HepG2 (cell line): ENCODE data around the gene ENKUR. TPM values are rescaled to one million over a fixed set of nuclear protein-coding genes. Genes with fewer than 3 reads are reported as not detected.

Experiments used
- ATAC-seq: fragments of 200-7000 bp; cut with Tn5 transposase; 3 replicates; pipeline ENCODE4 v1.9.1; 2020; ENCODE audit warnings: mild to moderate bottlenecking, moderate library complexity
- BruUV-seq: library from RNA; stranded (reverse); fragments of 400-500 nt; replicated peaks from 2 replicates; lab custom pipeline; 2021; lab: Mats Ljungman, UMichigan
- CTCF ChIA-PET: fragments of 300-600 bp; formaldehyde crosslinking; extraction: SDS; loops from one replicate; lab custom pipeline; 2021; ENCODE audit warnings: low total read pairs, inconsistent platforms, low intra/inter-chr PET ratio; lab: Yijun Ruan, JAX
- POLR2A ChIA-PET: fragments of 350-600 bp; sonication (Branson Sonifier 250); formaldehyde crosslinking; loops from one replicate; lab custom pipeline; 2020; ENCODE audit warnings: antibody characterized with exemption, inconsistent platforms; lab: Yijun Ruan, JAX
- DNase-seq: peaks from one replicate; pipeline ENCODE4 v3.0.0-alpha.2; 2015; ENCODE audit warnings: low spot score
- FAIRE-seq: peaks from 3 replicates; lab custom pipeline; 2011; peaks lifted over from hg19 to GRCh38; lab: Jason Lieb, UNC
- H2AFZ ChIP-seq: one replicate; pipeline ENCODE4 v1.6.1; 2011; ENCODE audit warnings: low read length, inconsistent platforms
- H3K27ac ChIP-seq: fragments of 300-600 bp; 3 replicates; pipeline ENCODE4 v1.8.0; 2011; ENCODE audit warnings: mixed run types, mild to moderate bottlenecking, mixed read lengths, low read length, inconsistent platforms; ENCODE audit not compliant: insufficient read depth; ENCODE audit errors: extremely low read length
- H3K27me3 ChIP-seq, 2 experiments: fragments of 200-600 bp in 1 of 2; 2 replicates in 1 of 2; 3 replicates in 1 of 2; pipeline versions ENCODE4 v1.6.0 to v1.8.0; 2011; ENCODE audit warnings: low read length in 2 of 2, mild to moderate bottlenecking in 2 of 2, moderate library complexity in 2 of 2, inconsistent platforms in 1 of 2; ENCODE audit not compliant: insufficient read depth in 2 of 2, control insufficient read depth in 1 of 2
- H3K36me3 ChIP-seq, 2 experiments: fragments of 200-600 bp in 1 of 2; replicated peaks in 1 of 2; 2 replicates in 1 of 2; 3 replicates in 1 of 2; pipeline versions ENCODE4 v1.5.1 to v1.8.0; 2011; ENCODE audit warnings: low read length in 2 of 2, inconsistent platforms in 1 of 2; ENCODE audit not compliant: insufficient read depth in 2 of 2, control insufficient read depth in 1 of 2
- H3K4me1 ChIP-seq: 2 replicates; pipeline ENCODE4 v1.5.1; 2012; ENCODE audit warnings: low read length, inconsistent platforms; ENCODE audit not compliant: insufficient read depth
- H3K4me2 ChIP-seq: 2 replicates; pipeline ENCODE4 v1.6.0; 2011; ENCODE audit warnings: low read depth, low read length, inconsistent platforms
- H3K4me3 ChIP-seq, 3 experiments: fragments of 200-600 bp in 1 of 3; sonication (generic), shearing (Covaris generic) in 1 of 3; replicated peaks in 1 of 3; 2 replicates each; pipeline ENCODE4 v1.5.1; 2011 to 2016; ENCODE audit warnings: low read length in 3 of 3, inconsistent platforms in 2 of 3, low read depth in 2 of 3, mild to moderate bottlenecking in 2 of 3, control low read depth in 1 of 3, mixed read lengths in 1 of 3; ENCODE audit not compliant: insufficient read depth in 1 of 3
- H3K79me2 ChIP-seq: one replicate; pipeline ENCODE4 v1.6.1; 2011; ENCODE audit warnings: low read length, inconsistent platforms; ENCODE audit not compliant: insufficient read depth
- H3K9ac ChIP-seq: 2 replicates; pipeline ENCODE4 v1.6.0; 2011; ENCODE audit warnings: mild to moderate bottlenecking, low read depth, low read length, inconsistent platforms; ENCODE audit not compliant: insufficient read depth
- H3K9me3 ChIP-seq: 2 replicates; pipeline ENCODE4 v1.5.1; 2012; ENCODE audit warnings: mild to moderate bottlenecking, low read length
- H4K20me1 ChIP-seq: 2 replicates; pipeline ENCODE4 v1.6.0; 2011; ENCODE audit warnings: inconsistent platforms, mild to moderate bottlenecking, low read length, moderate library complexity; ENCODE audit not compliant: insufficient read depth
- AKAP8 ChIP-seq: sonication (generic); formaldehyde crosslinking; IDR thresholded peaks from 2 replicates; pipeline ENCODE4 v1.5.1; 2020; ENCODE audit warnings: mild to moderate bottlenecking, missing genetic modification reagents
- DZIP1 ChIP-seq: sonication (generic); formaldehyde crosslinking; IDR thresholded peaks from 2 replicates; pipeline ENCODE4 v1.5.0; 2020; ENCODE audit warnings: mild to moderate bottlenecking, missing genetic modification reagents
- KAT8 ChIP-seq: IDR thresholded peaks from 2 replicates; pipeline ENCODE4 v1.6.1; 2016; ENCODE audit warnings: missing genetic modification reagents, missing compliant biosample characterization
- NR2F2 ChIP-seq: IDR thresholded peaks from 2 replicates; pipeline ENCODE4 v1.6.1; 2012; ENCODE audit warnings: low read depth, inconsistent platforms, borderline replicate concordance
- SRSF4 ChIP-seq: fragments of 200-400 bp; formaldehyde crosslinking; IDR thresholded peaks from one replicate; pipeline ENCODE4 v1.6.1; 2018; ENCODE audit warnings: mild to moderate bottlenecking, low read depth, low read length, moderate library complexity; ENCODE audit not compliant: poor library complexity, severe bottlenecking
- ZNF234 ChIP-seq: sonication (generic); formaldehyde crosslinking; conservative IDR thresholded peaks from 2 replicates; pipeline ENCODE4 v1.5.1; 2020; ENCODE audit warnings: mild to moderate bottlenecking, missing genetic modification reagents
- ZNF251 ChIP-seq: sonication (generic); formaldehyde crosslinking; IDR thresholded peaks from 2 replicates; pipeline ENCODE4 v1.9.0; 2021; ENCODE audit warnings: mild to moderate bottlenecking, missing genetic modification reagents
- ZNF605 ChIP-seq: sonication (generic); formaldehyde crosslinking; IDR thresholded peaks from 2 replicates; pipeline ENCODE4 v1.8.0; 2022; ENCODE audit warnings: mild to moderate bottlenecking, missing genetic modification reagents
- ZNF619 ChIP-seq: sonication (generic); formaldehyde crosslinking; IDR thresholded peaks from 2 replicates; pipeline ENCODE4 v1.4.0; 2020; ENCODE audit warnings: mild to moderate bottlenecking, missing genetic modification reagents
- ZNF639 ChIP-seq: conservative IDR thresholded peaks from 2 replicates; pipeline ENCODE4 v1.6.1; 2018; ENCODE audit warnings: missing genetic modification reagents
- ZSCAN30 ChIP-seq: sonication (generic); formaldehyde crosslinking; IDR thresholded peaks from 2 replicates; pipeline ENCODE4 v1.5.0; 2020; ENCODE audit warnings: mild to moderate bottlenecking, missing genetic modification reagents
- ZSCAN31 ChIP-seq: sonication (generic); formaldehyde crosslinking; IDR thresholded peaks from 2 replicates; pipeline ENCODE4 v1.5.0; 2020; ENCODE audit warnings: low read depth, mild to moderate bottlenecking, missing genetic modification reagents
- ZZZ3 ChIP-seq: sonication (generic); formaldehyde crosslinking; IDR thresholded peaks from 2 replicates; pipeline ENCODE4 v1.4.0; 2020; ENCODE audit warnings: missing genetic modification reagents, mild to moderate bottlenecking, borderline replicate concordance
- WGBS: methylation state at CpG from one replicate; pipeline ENCODE4 v1.1.6; 2017; ENCODE audit warnings: low lambda C conversion rate; 5-methylcytosine and 5-hydroxymethylcytosine counted together
- in situ Hi-C: cut with HindIII; loops from 2 replicates; pipeline ENCODE4 v1.10.0; 2017; ENCODE audit warnings: low pct_unique_long_range_greater_than_20kb; ENCODE audit not compliant: extremely low pct_ligation_motif_present
- intact Hi-C: fragments of 100-400 bp; cut with micrococcal nuclease; formaldehyde crosslinking; loops from one replicate; pipeline ENCODE4 v1.10.0; 2022; ENCODE audit not compliant: unreplicated experiment
- polyA plus RNA-seq, 8 experiments: library from polyadenylated mRNA; depleted of rRNA in 3 of 8; stranded (reverse) in 7 of 8; unstranded in 1 of 8; fragments of >200 nt; fragmentation: Illumina TruSeq in 4 of 8; extraction: Trizol in 4 of 8; gene quantifications; 2 replicates each; pipeline versions ENCODE4 v1.2.1 to v1.2.3, GENCODE V29; 2011 to 2016; ENCODE audit warnings: low read depth in 4 of 8, missing spikeins in 1 of 8, mixed read lengths in 1 of 8; ENCODE audit not compliant: insufficient read depth in 1 of 8
- total RNA-seq, 5 experiments: library from RNA; depleted of rRNA; stranded (reverse); fragments of >200 nt; fragmentation: Illumina TruSeq; extraction: Trizol; gene quantifications; 2 replicates each; pipeline ENCODE4 v1.2.3, GENCODE V29; 2016; ENCODE audit warnings: low read depth in 1 of 5
- TF ChIP-seq, protein P1 (sequence below), 2 experiments: sonication (generic) in 1 of 2; formaldehyde crosslinking in 1 of 2; IDR thresholded peaks; 2 replicates each; pipeline versions ENCODE4 v1.4.0 to v1.6.1; 2018 to 2020; ENCODE audit warnings: missing genetic modification reagents in 2 of 2, borderline replicate concordance in 1 of 2, low read depth in 1 of 2, mild to moderate bottlenecking in 1 of 2, missing biosample characterization in 1 of 2
- TF ChIP-seq, protein P2 (sequence below): sonication (generic); formaldehyde crosslinking; IDR thresholded peaks from 2 replicates; pipeline ENCODE4 v1.9.0; 2022; ENCODE audit warnings: missing genetic modification reagents, mild to moderate bottlenecking, borderline replicate concordance
- TF ChIP-seq, protein P3 (sequence below): sonication (generic); formaldehyde crosslinking; conservative IDR thresholded peaks from 2 replicates; pipeline ENCODE4 v1.8.0; 2022; ENCODE audit warnings: low read depth, missing genetic modification reagents

The ENKUR gene
- total and polyA plus RNA-seq, 2 of the 13 experiments (the other 11 are each of a cell fraction or from before 2014, with no cell fraction given): 0.15 TPM

GRCh38 chr10:25050402-25050801 is 34.4 kb upstream of the ENKUR start:
- Histone ChIP-seq H3K36me3 (no peaks in the 10 kb centered on the region), H2AFZ (no peak overlapping the region), H4K20me1 (no peaks in the 10 kb centered on the region), H3K9me3 (no peaks in the 10 kb centered on the region), H3K27me3 (no peaks in the 10 kb centered on the region), H3K9ac (no peak overlapping the region), H3K79me2 (no peaks in the 10 kb centered on the region), H3K4me1 (no peaks in the 10 kb centered on the region), H3K4me3 (no peak overlapping the region), H3K27ac (no peak overlapping the region), H3K4me2 (no peak overlapping the region)
- FAIRE-seq (no peak), DNase-seq (no peak), ATAC-seq (no peak)
- BruUV-seq: no TSS peak
- CTCF ChIA-PET: no interaction called here
- intact Hi-C loops: no loop called here
- WGBS: 87% methylated on average over 9 of the region's 9 CpGs
- POLR2A ChIA-PET: no interaction called here
- in situ Hi-C loops: no loop called here
- TF ChIP-seq ZZZ3 (CRISPR knock-in tag) (no peak), DZIP1 (CRISPR knock-in tag) (no peak), ZSCAN30 (CRISPR knock-in tag) (no peak), ZNF639 (CRISPR knock-in tag) (no peak), ZNF619 (CRISPR knock-in tag) (no peak), AKAP8 (CRISPR knock-in tag) (no peak), ZSCAN31 (CRISPR knock-in tag) (no peak), NR2F2 (no peak), SRSF4 (no peak), ZNF605 (no peak), KAT8 (no peak), ZNF251 (no peak), ZNF234 (no peak)
- TF ChIP-seq, protein P1, sequence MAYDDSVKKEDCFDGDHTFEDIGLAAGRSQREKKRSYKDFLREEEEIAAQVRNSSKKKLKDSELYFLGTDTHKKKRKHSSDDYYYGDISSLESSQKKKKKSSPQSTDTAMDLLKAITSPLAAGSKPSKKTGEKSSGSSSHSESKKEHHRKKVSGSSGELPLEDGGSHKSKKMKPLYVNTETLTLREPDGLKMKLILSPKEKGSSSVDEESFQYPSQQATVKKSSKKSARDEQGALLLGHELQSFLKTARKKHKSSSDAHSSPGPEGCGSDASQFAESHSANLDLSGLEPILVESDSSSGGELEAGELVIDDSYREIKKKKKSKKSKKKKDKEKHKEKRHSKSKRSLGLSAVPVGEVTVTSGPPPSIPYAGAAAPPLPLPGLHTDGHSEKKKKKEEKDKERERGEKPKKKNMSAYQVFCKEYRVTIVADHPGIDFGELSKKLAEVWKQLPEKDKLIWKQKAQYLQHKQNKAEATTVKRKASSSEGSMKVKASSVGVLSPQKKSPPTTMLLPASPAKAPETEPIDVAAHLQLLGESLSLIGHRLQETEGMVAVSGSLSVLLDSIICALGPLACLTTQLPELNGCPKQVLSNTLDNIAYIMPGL (CRISPR knock-in tag; IDR thresholded peaks at IDR 0.05; ENCODE audit: borderline replicate concordance in 1 of 2, low read depth in 1 of 2): no peak
- TF ChIP-seq, protein P2, sequence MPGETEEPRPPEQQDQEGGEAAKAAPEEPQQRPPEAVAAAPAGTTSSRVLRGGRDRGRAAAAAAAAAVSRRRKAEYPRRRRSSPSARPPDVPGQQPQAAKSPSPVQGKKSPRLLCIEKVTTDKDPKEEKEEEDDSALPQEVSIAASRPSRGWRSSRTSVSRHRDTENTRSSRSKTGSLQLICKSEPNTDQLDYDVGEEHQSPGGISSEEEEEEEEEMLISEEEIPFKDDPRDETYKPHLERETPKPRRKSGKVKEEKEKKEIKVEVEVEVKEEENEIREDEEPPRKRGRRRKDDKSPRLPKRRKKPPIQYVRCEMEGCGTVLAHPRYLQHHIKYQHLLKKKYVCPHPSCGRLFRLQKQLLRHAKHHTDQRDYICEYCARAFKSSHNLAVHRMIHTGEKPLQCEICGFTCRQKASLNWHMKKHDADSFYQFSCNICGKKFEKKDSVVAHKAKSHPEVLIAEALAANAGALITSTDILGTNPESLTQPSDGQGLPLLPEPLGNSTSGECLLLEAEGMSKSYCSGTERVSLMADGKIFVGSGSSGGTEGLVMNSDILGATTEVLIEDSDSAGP: no peak
- TF ChIP-seq, protein P3, sequence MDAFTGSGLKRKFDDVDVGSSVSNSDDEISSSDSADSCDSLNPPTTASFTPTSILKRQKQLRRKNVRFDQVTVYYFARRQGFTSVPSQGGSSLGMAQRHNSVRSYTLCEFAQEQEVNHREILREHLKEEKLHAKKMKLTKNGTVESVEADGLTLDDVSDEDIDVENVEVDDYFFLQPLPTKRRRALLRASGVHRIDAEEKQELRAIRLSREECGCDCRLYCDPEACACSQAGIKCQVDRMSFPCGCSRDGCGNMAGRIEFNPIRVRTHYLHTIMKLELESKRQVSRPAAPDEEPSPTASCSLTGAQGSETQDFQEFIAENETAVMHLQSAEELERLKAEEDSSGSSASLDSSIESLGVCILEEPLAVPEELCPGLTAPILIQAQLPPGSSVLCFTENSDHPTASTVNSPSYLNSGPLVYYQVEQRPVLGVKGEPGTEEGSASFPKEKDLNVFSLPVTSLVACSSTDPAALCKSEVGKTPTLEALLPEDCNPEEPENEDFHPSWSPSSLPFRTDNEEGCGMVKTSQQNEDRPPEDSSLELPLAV (CRISPR knock-in tag): no peak
